ENCODE data around the gene AP2A2. TPM values are rescaled to one million over a fixed set of nuclear protein-coding genes. Genes with fewer than 3 reads are reported as not detected.

AP2A2 gene
- total RNA-seq, 1 experiment from 2014 or later: 42.6 TPM

- H3K27ac ChIP-seq: no peak overlapping the region
- H3K9me3 ChIP-seq (replicated peaks): no peaks in the 10 kb centered on the region
- H3K27me3 ChIP-seq: no peaks in the 10 kb centered on the region
- no peak overlapping the region for H3K4me3 ChIP-seq
- H3K36me3 ChIP-seq: no peaks in the 10 kb centered on the region
- no peak for DNase-seq
- H3K4me1 ChIP-seq: peaks cover 15% of the 10 kb centered on the region
These were observed 91.8 kb downstream of the AP2A2 start for GRCh38 chr11:1017269-1018005.

- H3K27me3 ChIP-seq: no peaks in the 10 kb centered on the region
- no peaks in the 10 kb centered on the region for H3K36me3 ChIP-seq
- no peak overlapping the region for H3K27ac ChIP-seq
- no peak for DNase-seq
- no peaks in the 10 kb centered on the region for H3K9me3 ChIP-seq (replicated peaks)
- peaks cover 9% of the 10 kb centered on the region for H3K4me1 ChIP-seq
- H3K4me3 ChIP-seq: no peak overlapping the region
These were observed 92.4 kb downstream of the AP2A2 start for GRCh38 chr11:1018091-1018490.

- DNase-seq: no peak
- H3K4me3 ChIP-seq: no peak overlapping the region
- H3K27ac ChIP-seq: no peak overlapping the region
- H3K4me1 ChIP-seq: no peaks in the 10 kb centered on the region
- H3K27me3 ChIP-seq: no peaks in the 10 kb centered on the region
- H3K9me3 ChIP-seq (replicated peaks): no peaks in the 10 kb centered on the region
- H3K36me3 ChIP-seq: no peaks in the 10 kb centered on the region
These were observed 93.7 kb downstream of the AP2A2 start for GRCh38 chr11:1019321-1019910.

- no peak overlapping the region for H3K4me3 ChIP-seq
- H3K36me3 ChIP-seq: no peaks in the 10 kb centered on the region
- no peak overlapping the region for H3K27ac ChIP-seq
- no peak for DNase-seq
- no peaks in the 10 kb centered on the region for H3K9me3 ChIP-seq (replicated peaks)
- no peaks in the 10 kb centered on the region for H3K4me1 ChIP-seq
- H3K27me3 ChIP-seq: no peaks in the 10 kb centered on the region
These were observed 94.7 kb downstream of the AP2A2 start for GRCh38 chr11:1020211-1020905.

- Histone ChIP-seq H3K4me3 (no peak overlapping the region), H3K9me3 (replicated peaks) (no peaks in the 10 kb centered on the region), H3K27me3 (no peaks in the 10 kb centered on the region), H3K4me1 (no peaks in the 10 kb centered on the region), H3K27ac (no peak overlapping the region), H3K36me3 (no peaks in the 10 kb centered on the region)
- no peak for DNase-seq
These were observed 96.7 kb downstream of the AP2A2 start for GRCh38 chr11:1022411-1022810.

GRCh38 chr11:1022908-1023810 is 97.5 kb downstream of the AP2A2 start:
- H3K36me3 ChIP-seq: no peaks in the 10 kb centered on the region
- H3K9me3 ChIP-seq (replicated peaks): no peaks in the 10 kb centered on the region
- no peak overlapping the region for H3K4me3 ChIP-seq
- no peaks in the 10 kb centered on the region for H3K4me1 ChIP-seq
- no peaks in the 10 kb centered on the region for H3K27me3 ChIP-seq
- no peak for DNase-seq
- H3K27ac ChIP-seq: no peak overlapping the region

- no peaks in the 10 kb centered on the region for H3K9me3 ChIP-seq (replicated peaks)
- no peaks in the 10 kb centered on the region for H3K4me1 ChIP-seq
- H3K27ac ChIP-seq: no peak overlapping the region
- H3K27me3 ChIP-seq: no peaks in the 10 kb centered on the region
- no peak for DNase-seq
- no peaks in the 10 kb centered on the region for H3K36me3 ChIP-seq
- no peak overlapping the region for H3K4me3 ChIP-seq
These were observed 98.3 kb downstream of the AP2A2 start for GRCh38 chr11:1023811-1024596.

- Histone ChIP-seq H3K27me3 (no peaks in the 10 kb centered on the region), H3K4me3 (no peak overlapping the region), H3K36me3 (no peaks in the 10 kb centered on the region), H3K9me3 (replicated peaks) (no peaks in the 10 kb centered on the region), H3K4me1 (no peaks in the 10 kb centered on the region), H3K27ac (no peak overlapping the region)
- DNase-seq: no peak
These were observed 99.1 kb downstream of the AP2A2 start for GRCh38 chr11:1024597-1025409.

GRCh38 chr11:1025410-1026162 is 99.9 kb downstream of the AP2A2 start:
- Histone ChIP-seq H3K4me1 (no peaks in the 10 kb centered on the region), H3K36me3 (no peaks in the 10 kb centered on the region), H3K27me3 (no peaks in the 10 kb centered on the region), H3K9me3 (replicated peaks) (no peaks in the 10 kb centered on the region), H3K4me3 (no peak overlapping the region), H3K27ac (no peak overlapping the region)
- DNase-seq: no peak

GRCh38 chr11:1026163-1026450 is 100.4 kb downstream of the AP2A2 start:
- H3K36me3 ChIP-seq: no peaks in the 10 kb centered on the region
- H3K4me1 ChIP-seq: no peaks in the 10 kb centered on the region
- no peaks in the 10 kb centered on the region for H3K9me3 ChIP-seq (replicated peaks)
- no peak for DNase-seq
- no peak overlapping the region for H3K4me3 ChIP-seq
- no peak overlapping the region for H3K27ac ChIP-seq
- H3K27me3 ChIP-seq: no peaks in the 10 kb centered on the region

GRCh38 chr11:1026641-1027482 is 101.2 kb downstream of the AP2A2 start:
- no peaks in the 10 kb centered on the region for H3K9me3 ChIP-seq (replicated peaks)
- H3K4me1 ChIP-seq: no peaks in the 10 kb centered on the region
- H3K27ac ChIP-seq: no peak overlapping the region
- H3K27me3 ChIP-seq: no peaks in the 10 kb centered on the region
- H3K36me3 ChIP-seq: no peaks in the 10 kb centered on the region
- no peak for DNase-seq
- no peak overlapping the region for H3K4me3 ChIP-seq

- H3K27ac ChIP-seq: no peak overlapping the region
- H3K9me3 ChIP-seq (replicated peaks): no peaks in the 10 kb centered on the region
- no peak overlapping the region for H3K4me3 ChIP-seq
- no peaks in the 10 kb centered on the region for H3K4me1 ChIP-seq
- no peaks in the 10 kb centered on the region for H3K27me3 ChIP-seq
- H3K36me3 ChIP-seq: no peaks in the 10 kb centered on the region
- DNase-seq: no peak
These were observed 102.0 kb downstream of the AP2A2 start for GRCh38 chr11:1027483-1028290.

All from SJCRH30 (cell line).